ENCODE data around the gene ETV5. TPM values are rescaled to one million over a fixed set of nuclear protein-coding genes. Genes with fewer than 3 reads are reported as not detected.

Gene ETV5
- total RNA-seq, 4 donors from 2014 or later = 9.8 to 18.3 (median 12.2) TPM

DNA sequence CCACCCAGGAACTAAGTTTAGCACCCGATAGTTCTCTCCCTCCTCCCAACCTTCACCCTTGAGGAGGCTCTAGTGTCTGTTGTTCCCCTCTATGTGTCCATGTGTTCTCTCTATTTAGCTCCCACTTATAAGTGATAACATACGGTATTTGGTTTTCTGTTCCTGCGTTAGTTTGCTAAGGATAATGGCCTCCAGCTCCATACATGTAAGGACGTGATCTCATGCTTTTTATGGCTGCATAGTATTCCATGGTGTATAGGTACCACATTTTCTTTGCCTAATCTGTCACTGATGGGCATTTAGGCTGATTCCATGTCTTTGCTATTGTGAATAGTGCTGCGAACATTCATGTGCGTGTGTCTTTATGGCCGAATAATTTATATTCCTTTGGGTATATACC, 104.2 kb downstream of the ETV5 start:
- Histone ChIP-seq H3K27ac (no peak overlapping the region), H3K36me3 (no peaks in the 10 kb centered on the region), H3K9me3 (no peaks in the 10 kb centered on the region), H3K27me3 (no peaks in the 10 kb centered on the region), H3K4me1 (no peaks in the 10 kb centered on the region), H3K4me3 (no peak overlapping the region)
- DNase-seq (ENCODE audit: low spot score in 2 of 2) = no peak
- WGBS, 2 donors = 93% methylated on average over 7 of the region's 7 CpGs
- TF ChIP-seq EP300 (IDR thresholded peaks at IDR 0.05) = no peak
- TF ChIP-seq, protein P1, sequence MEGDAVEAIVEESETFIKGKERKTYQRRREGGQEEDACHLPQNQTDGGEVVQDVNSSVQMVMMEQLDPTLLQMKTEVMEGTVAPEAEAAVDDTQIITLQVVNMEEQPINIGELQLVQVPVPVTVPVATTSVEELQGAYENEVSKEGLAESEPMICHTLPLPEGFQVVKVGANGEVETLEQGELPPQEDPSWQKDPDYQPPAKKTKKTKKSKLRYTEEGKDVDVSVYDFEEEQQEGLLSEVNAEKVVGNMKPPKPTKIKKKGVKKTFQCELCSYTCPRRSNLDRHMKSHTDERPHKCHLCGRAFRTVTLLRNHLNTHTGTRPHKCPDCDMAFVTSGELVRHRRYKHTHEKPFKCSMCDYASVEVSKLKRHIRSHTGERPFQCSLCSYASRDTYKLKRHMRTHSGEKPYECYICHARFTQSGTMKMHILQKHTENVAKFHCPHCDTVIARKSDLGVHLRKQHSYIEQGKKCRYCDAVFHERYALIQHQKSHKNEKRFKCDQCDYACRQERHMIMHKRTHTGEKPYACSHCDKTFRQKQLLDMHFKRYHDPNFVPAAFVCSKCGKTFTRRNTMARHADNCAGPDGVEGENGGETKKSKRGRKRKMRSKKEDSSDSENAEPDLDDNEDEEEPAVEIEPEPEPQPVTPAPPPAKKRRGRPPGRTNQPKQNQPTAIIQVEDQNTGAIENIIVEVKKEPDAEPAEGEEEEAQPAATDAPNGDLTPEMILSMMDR (IDR thresholded peaks at IDR 0.05) = no peak
- no peak for TF ChIP-seq POLR2A (IDR thresholded peaks at IDR 0.05)

DNA sequence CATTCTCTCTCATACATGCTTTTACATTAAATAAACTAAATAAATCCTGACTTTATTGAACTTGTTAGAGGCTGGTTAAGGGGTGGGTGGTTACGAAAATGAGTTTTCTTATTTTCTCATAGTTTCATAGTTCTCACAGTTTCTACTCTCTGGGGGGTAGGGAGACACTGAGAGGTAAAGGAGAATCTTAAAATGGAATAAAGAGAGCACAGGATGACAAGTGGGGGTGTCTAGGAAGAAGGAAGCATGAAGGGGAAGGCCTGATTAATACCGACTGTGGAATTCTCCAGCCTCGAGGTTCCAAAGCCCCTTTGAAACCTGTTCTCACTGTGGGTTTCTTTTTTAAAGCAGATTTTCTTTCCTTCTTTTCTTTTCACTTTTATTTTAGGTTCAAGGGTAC, 104.7 kb downstream of the ETV5 start:
- no peak for TF ChIP-seq EP300 (IDR thresholded peaks at IDR 0.05)
- Histone ChIP-seq H3K9me3 (no peaks in the 10 kb centered on the region), H3K36me3 (no peaks in the 10 kb centered on the region), H3K4me1 (no peaks in the 10 kb centered on the region), H3K27me3 (no peaks in the 10 kb centered on the region), H3K4me3 (no peak overlapping the region), H3K27ac (no peak overlapping the region)
- 55 to 57% methylated on average over 3 of the region's 3 CpGs for WGBS, 2 donors
- no peak for DNase-seq (ENCODE audit: low spot score in 2 of 2)

DNA sequence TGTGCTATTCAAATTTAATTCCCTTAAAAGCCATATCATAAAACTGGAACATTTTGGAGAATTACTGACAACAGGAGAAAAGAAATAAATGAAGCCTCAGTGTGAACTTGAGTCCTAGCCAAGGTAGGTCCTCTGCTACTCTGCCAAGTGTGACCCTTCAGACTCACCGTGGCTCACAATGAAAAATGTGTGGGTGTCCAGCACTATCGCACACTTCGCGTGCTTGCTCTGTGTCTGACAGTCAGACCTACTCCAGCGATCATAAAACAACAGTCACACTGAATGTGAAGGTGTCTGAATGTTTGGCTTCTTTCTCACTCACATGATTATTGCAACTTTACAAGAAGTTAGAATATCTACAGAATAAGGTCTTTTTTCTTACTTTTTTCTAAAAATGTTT, 105.3 kb downstream of the ETV5 start:
- no peaks in the 10 kb centered on the region for H3K9me3 ChIP-seq
- no peak for DNase-seq (ENCODE audit: low spot score in 2 of 2)
- H3K4me1 ChIP-seq = no peaks in the 10 kb centered on the region
- no peak overlapping the region for H3K4me3 ChIP-seq
- H3K27me3 ChIP-seq = no peaks in the 10 kb centered on the region
- H3K27ac ChIP-seq = no peak overlapping the region
- H3K36me3 ChIP-seq = no peaks in the 10 kb centered on the region
- 27 to 49% methylated on average over 5 of the region's 5 CpGs for WGBS, 2 donors
- TF ChIP-seq, protein P1 (IDR thresholded peaks at IDR 0.05) = no peak
- TF ChIP-seq POLR2A (IDR thresholded peaks at IDR 0.05) = no peak
- TF ChIP-seq EP300 (IDR thresholded peaks at IDR 0.05) = no peak

DNA sequence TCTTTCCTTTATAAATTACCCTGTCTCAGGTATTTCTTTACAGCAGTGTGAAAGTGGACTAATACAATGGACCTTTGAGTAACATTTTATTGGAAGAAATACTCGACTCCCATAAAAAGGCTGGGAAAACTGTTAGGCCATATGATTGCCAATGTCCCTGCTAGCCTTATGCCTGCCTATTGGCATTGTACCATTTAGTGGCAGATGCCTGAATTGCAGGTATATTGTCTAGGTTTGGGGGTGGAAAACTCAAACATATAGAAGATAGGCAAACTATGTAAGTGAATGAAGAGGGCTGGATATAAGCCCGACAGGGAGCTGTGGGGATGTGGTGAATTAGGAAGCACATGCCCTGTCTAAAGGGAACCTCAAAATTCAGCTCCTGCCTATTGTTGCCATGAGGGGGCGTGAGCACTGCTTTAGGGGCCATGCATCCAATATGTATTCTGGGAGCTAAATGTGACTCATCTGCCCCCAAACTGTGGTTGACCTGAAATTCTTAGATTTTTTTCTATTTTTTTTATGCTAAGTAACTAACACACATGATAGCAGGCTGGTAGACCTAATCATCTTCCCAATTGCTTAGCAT, 105.9 kb downstream of the ETV5 start:
- H3K4me3 ChIP-seq = no peak overlapping the region
- H3K27me3 ChIP-seq = no peaks in the 10 kb centered on the region
- no peaks in the 10 kb centered on the region for H3K36me3 ChIP-seq
- TF ChIP-seq, protein P1 (IDR thresholded peaks at IDR 0.05) = no peak
- TF ChIP-seq EP300 (IDR thresholded peaks at IDR 0.05) (no peak), POLR2A (IDR thresholded peaks at IDR 0.05) (no peak)
- no peaks in the 10 kb centered on the region for H3K4me1 ChIP-seq
- no peak overlapping the region for H3K27ac ChIP-seq
- no peak for DNase-seq (ENCODE audit: low spot score in 2 of 2)
- no peaks in the 10 kb centered on the region for H3K9me3 ChIP-seq
- WGBS, 2 donors = 58 to 71% methylated on average over 3 of the region's 3 CpGs

DNA sequence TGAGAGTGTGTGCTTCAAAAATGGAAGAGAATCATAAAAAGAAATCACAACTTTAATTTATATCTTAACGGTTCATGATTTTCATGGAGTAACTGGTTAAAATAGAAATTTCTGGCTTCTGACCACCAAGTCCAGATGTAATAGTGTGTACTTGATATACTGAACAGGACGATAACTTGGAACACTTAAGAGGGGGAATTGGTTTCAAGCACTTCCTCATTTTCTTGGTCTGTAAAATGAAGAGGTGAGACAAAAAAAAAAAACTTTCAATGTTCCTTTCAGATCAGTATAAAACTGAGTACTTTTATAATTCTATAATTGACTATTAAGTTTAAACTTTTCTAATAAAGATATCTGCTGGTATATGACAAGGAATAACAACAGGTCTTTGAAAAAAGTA, 107.0 kb downstream of the ETV5 start:
- Histone ChIP-seq H3K27ac (no peak overlapping the region), H3K27me3 (no peaks in the 10 kb centered on the region), H3K4me1 (no peaks in the 10 kb centered on the region), H3K36me3 (no peaks in the 10 kb centered on the region), H3K4me3 (no peak overlapping the region), H3K9me3 (no peaks in the 10 kb centered on the region)
- WGBS, 2 donors = 63 to 74% methylated on average over 2 of the region's 2 CpGs
- TF ChIP-seq, protein P1 (IDR thresholded peaks at IDR 0.05) = no peak
- TF ChIP-seq POLR2A (IDR thresholded peaks at IDR 0.05) (no peak), EP300 (IDR thresholded peaks at IDR 0.05) (no peak)
- DNase-seq (ENCODE audit: low spot score in 2 of 2) = no peak

DNA sequence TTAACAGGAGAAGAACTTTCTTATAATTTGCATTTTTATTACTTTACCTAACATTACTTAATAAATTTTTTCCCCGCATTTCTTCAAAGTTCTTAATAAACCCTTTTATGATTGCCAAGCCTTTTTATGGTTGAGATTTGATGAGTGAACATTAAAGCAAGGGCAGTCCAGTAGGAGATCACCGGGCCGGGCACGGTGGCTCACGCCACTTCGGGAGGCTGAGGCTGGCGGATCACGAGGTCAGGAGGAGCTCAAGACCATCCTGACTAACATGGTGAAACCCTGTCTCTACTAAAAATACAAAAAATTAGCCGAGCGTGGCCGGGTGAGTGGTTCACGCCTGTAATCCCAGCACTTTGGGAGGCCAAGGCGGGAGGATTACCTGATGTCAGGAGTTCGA, 109.7 kb downstream of the ETV5 start:
- H3K27me3 ChIP-seq = no peaks in the 10 kb centered on the region
- H3K9me3 ChIP-seq = no peaks in the 10 kb centered on the region
- DNase-seq (ENCODE audit: low spot score in 2 of 2) = no peak
- WGBS, 2 donors = 93 to 94% methylated on average over 14 of the region's 14 CpGs
- no peaks in the 10 kb centered on the region for H3K4me1 ChIP-seq
- H3K27ac ChIP-seq = no peak overlapping the region
- no peaks in the 10 kb centered on the region for H3K36me3 ChIP-seq
- TF ChIP-seq, protein P1 (IDR thresholded peaks at IDR 0.05) = no peak
- TF ChIP-seq POLR2A (IDR thresholded peaks at IDR 0.05) = no peak
- no peak for TF ChIP-seq EP300 (IDR thresholded peaks at IDR 0.05)
- no peak overlapping the region for H3K4me3 ChIP-seq

All from tibial nerve (tissue), 4 donors.